GM23338 (cell line): Measurements from ENCODE around the gene SYNE4. TPM values are rescaled to one million over a fixed set of nuclear protein-coding genes. Genes with fewer than 3 reads are reported as not detected.

Experiments
- ATAC-seq: fragments of 200-7000 bp; cut with Tn5 transposase; 3 replicates; pipeline ENCODE4 v1.9.1; 2020
- DNase-seq: peaks from one replicate; pipeline ENCODE4 v3.0.0-alpha.2; 2015; ENCODE audit warnings: low spot score
- H2AFZ ChIP-seq: fragments of 200-600 bp; sonication (generic); 2 replicates; pipeline ENCODE4 v1.8.0; 2016; ENCODE audit warnings: antibody characterized with exemption, mild to moderate bottlenecking, moderate library complexity
- H3F3A ChIP-seq: fragments of 200-600 bp; sonication (generic); replicated peaks from 2 replicates; pipeline ENCODE4 v1.8.0; 2017; ENCODE audit warnings: antibody characterized with exemption, mixed run types, low read depth
- H3K27ac ChIP-seq: fragments of 200-600 bp; sonication (generic); 2 replicates; pipeline ENCODE4 v1.6.1; 2016; ENCODE audit warnings: low read depth
- H3K27me3 ChIP-seq: fragments of 200-600 bp; sonication (generic); 2 replicates; pipeline ENCODE4 v1.8.0; 2016; ENCODE audit warnings: mild to moderate bottlenecking, mixed run types, moderate library complexity; ENCODE audit not compliant: insufficient read depth
- H3K36me3 ChIP-seq: fragments of 200-600 bp; sonication (generic); 2 replicates; pipeline ENCODE4 v1.8.0; 2016; ENCODE audit warnings: mild to moderate bottlenecking; ENCODE audit not compliant: insufficient read depth
- H3K4me1 ChIP-seq: fragments of 200-600 bp; sonication (generic); 2 replicates; pipeline ENCODE4 v1.8.0; 2016; ENCODE audit warnings: mild to moderate bottlenecking, moderate library complexity; ENCODE audit not compliant: insufficient read depth
- H3K4me2 ChIP-seq: fragments of 200-600 bp; sonication (generic); 2 replicates; pipeline ENCODE4 v1.7.1; 2017; ENCODE audit warnings: mixed run types
- H3K4me3 ChIP-seq: fragments of 200-600 bp; sonication (generic); 2 replicates; pipeline ENCODE4 v1.6.1; 2016; ENCODE audit warnings: mixed run types
- H3K79me2 ChIP-seq: fragments of 200-600 bp; sonication (generic); replicated peaks from 2 replicates; pipeline ENCODE4 v1.8.0; 2017; ENCODE audit warnings: mild to moderate bottlenecking; ENCODE audit not compliant: insufficient read depth
- H3K9me2 ChIP-seq: fragments of 200-600 bp; sonication (generic); 2 replicates; pipeline ENCODE4 v1.8.0; 2017; ENCODE audit not compliant: insufficient read depth
- H4K20me1 ChIP-seq: fragments of 200-600 bp; sonication (generic); replicated peaks from 2 replicates; pipeline ENCODE4 v1.8.0; 2017; ENCODE audit warnings: mild to moderate bottlenecking; ENCODE audit not compliant: insufficient read depth
- H3K27ac Mint-ChIP-seq: 2 replicates; pipeline ENCODE4 v1.8.0; 2020; ENCODE audit warnings: inconsistent platforms, mild to moderate bottlenecking, moderate library complexity, mixed read lengths
- H3K27me3 Mint-ChIP-seq: 3 replicates; pipeline ENCODE4 v1.8.0; 2022; ENCODE audit warnings: low read depth, mild to moderate bottlenecking, moderate library complexity, mixed read lengths, inconsistent platforms; ENCODE audit not compliant: insufficient read depth, poor library complexity
- H3K36me3 Mint-ChIP-seq: 3 replicates; pipeline ENCODE4 v1.8.0; 2021; ENCODE audit warnings: low read depth, mild to moderate bottlenecking, inconsistent platforms, moderate library complexity, mixed read lengths
- H3K4me1 Mint-ChIP-seq: 3 replicates; pipeline ENCODE4 v1.8.0; 2020; ENCODE audit warnings: mild to moderate bottlenecking, inconsistent platforms, mixed read lengths
- H3K4me3 Mint-ChIP-seq: 3 replicates; pipeline ENCODE4 v1.8.0; 2021; ENCODE audit warnings: moderate library complexity, mild to moderate bottlenecking, inconsistent platforms, mixed read lengths
- H3K9me3 Mint-ChIP-seq: 3 replicates; pipeline ENCODE4 v1.8.0; 2020; ENCODE audit warnings: moderate library complexity, mild to moderate bottlenecking, inconsistent platforms, mixed read lengths
- CREB1 ChIP-seq: fragments of 250-450 bp; sonication (Bioruptor Pico); IDR thresholded peaks from 2 replicates; pipeline ENCODE4 v1.5.0; 2020; ENCODE audit warnings: low read depth, mild to moderate bottlenecking, moderate library complexity
- EZH2 ChIP-seq: fragments of 200-600 bp; sonication (generic); IDR thresholded peaks from one replicate; pipeline ENCODE4 v1.8.0; 2017; ENCODE audit warnings: antibody characterized with exemption, mild to moderate bottlenecking, low read depth; ENCODE audit not compliant: unreplicated experiment
- EZH2phosphoT487 ChIP-seq: fragments of 200-600 bp; sonication (generic); IDR thresholded peaks from one replicate; pipeline ENCODE4 v1.8.1; 2018; ENCODE audit warnings: antibody characterized with exemption; ENCODE audit not compliant: unreplicated experiment
- POLR2AphosphoS5 ChIP-seq: IDR thresholded peaks from 2 replicates; pipeline ENCODE4 v1.6.1; 2016; ENCODE audit warnings: antibody characterized with exemption, low read depth
- ZNF114 ChIP-seq: fragments of 250-450 bp; sonication (Bioruptor Pico); IDR thresholded peaks from 2 replicates; pipeline ENCODE4 v1.5.0; 2020; ENCODE audit warnings: mild to moderate bottlenecking, moderate library complexity
- ZNF331 ChIP-seq: fragments of 250-450 bp; sonication (Bioruptor Pico); IDR thresholded peaks from 2 replicates; pipeline ENCODE4 v1.5.0; 2020; ENCODE audit warnings: low read depth, mild to moderate bottlenecking, moderate library complexity
- polyA plus RNA-seq: library from polyadenylated mRNA; unstranded; fragments of >200 nt; fragmentation: Nextera tagmentation; extraction: Ambion mirVana; gene quantifications from 2 replicates; pipeline ENCODE4 v1.2.1, GENCODE V29; 2016
- total RNA-seq: library from RNA; depleted of rRNA; stranded (reverse); fragments of >200 nt; shearing (Covaris generic); gene quantifications from 2 replicates; pipeline ENCODE4 v1.2.3, GENCODE V29; 2014
- TF ChIP-seq, protein P1 (sequence below), 2 experiments: fragments of 200-600 bp in 1 of 2; sonication (generic) in 1 of 2; conservative IDR thresholded peaks; 2 replicates each; pipeline versions ENCODE4 v1.5.1 to v1.6.1; 2016 to 2017; ENCODE audit warnings: antibody characterized with exemption in 2 of 2, low read depth in 2 of 2, mild to moderate bottlenecking in 2 of 2, moderate library complexity in 1 of 2

The SYNE4 gene
- total and polyA plus RNA-seq, 2 experiments from 2014 or later, result 26.1 to 49.8 TPM

DNA sequence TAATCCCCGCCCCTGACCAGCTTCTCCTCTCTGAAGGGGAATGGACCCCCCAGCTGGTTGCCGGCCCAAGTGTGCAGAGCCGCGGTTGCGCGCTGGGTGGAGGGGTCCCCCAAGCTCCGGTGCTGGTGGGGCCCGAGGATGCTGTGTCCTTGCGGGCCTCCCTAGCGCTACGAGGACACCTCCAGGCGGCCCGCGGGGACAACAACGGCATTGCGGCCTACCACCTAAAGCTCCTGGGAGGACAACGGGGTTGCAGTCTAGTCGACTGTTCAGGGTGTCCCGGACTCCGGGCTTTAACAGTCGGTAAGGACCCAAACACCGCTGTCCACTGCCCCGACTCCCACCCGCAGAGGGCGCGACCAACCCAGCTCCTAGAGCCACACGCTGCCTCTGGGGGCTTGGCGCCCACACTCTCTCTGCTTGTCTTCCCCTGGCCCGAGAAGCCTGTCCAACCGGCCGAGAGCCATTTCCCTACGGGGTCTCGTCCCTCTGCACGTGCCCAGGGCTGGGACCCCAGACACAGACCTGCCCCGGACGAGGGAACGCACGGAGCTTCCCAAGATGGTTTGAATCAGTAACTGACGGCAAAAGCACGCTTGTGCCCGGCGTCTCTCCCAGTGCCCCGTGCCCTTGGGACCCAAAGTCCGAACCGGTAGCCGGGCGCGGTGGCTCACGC, 14.6 kb downstream of the SYNE4 start:
- Histone ChIP-seq H3K36me3 (no peaks in the 10 kb centered on the region), H2AFZ (0 out of 2 replicates have a peak overlapping the region, but pooled peaks have one; percentile 56), H3K9me2 (no peaks in the 10 kb centered on the region), H3K4me1 (peaks cover 9% of the 10 kb centered on the region; the same call in 1 of the 2 replicates), H3K79me2 (peaks cover 13% of the 10 kb centered on the region; the same call in 1 of the 2 replicates), H3F3A (0 out of 2 replicates have a peak, but pooled peaks cover 6% of the 10 kb centered on the region), H4K20me1 (peaks cover 9% of the 10 kb centered on the region), H3K27me3 (no peaks in the 10 kb centered on the region), H3K4me3 (peak overlapping the region; percentile 28; the same call in 1 of the 2 replicates), H3K4me2 (peak overlapping the region; percentile 51; the same call in 1 of the 2 replicates), H3K27ac (no peak overlapping the region)
- Mint-ChIP-seq H3K27ac (peak overlapping the region; percentile 52; the same call in 1 of the 2 replicates), H3K9me3 (no peaks in the 10 kb centered on the region; the same call in 2 of the 3 replicates), H3K27me3 (peaks cover 7% of the 10 kb centered on the region), H3K4me1 (peaks cover 14% of the 10 kb centered on the region; the same call in 2 of the 3 replicates), H3K4me3 (peak overlapping the region; percentile 58), H3K36me3 (peaks cover 5% of the 10 kb centered on the region; the same call in 1 of the 3 replicates)
- TF ChIP-seq, protein P1, sequence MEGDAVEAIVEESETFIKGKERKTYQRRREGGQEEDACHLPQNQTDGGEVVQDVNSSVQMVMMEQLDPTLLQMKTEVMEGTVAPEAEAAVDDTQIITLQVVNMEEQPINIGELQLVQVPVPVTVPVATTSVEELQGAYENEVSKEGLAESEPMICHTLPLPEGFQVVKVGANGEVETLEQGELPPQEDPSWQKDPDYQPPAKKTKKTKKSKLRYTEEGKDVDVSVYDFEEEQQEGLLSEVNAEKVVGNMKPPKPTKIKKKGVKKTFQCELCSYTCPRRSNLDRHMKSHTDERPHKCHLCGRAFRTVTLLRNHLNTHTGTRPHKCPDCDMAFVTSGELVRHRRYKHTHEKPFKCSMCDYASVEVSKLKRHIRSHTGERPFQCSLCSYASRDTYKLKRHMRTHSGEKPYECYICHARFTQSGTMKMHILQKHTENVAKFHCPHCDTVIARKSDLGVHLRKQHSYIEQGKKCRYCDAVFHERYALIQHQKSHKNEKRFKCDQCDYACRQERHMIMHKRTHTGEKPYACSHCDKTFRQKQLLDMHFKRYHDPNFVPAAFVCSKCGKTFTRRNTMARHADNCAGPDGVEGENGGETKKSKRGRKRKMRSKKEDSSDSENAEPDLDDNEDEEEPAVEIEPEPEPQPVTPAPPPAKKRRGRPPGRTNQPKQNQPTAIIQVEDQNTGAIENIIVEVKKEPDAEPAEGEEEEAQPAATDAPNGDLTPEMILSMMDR (conservative IDR thresholded peaks at IDR 0.05; ENCODE audit: low read depth in 2 of 2), result peak; percentile 40 to 70; a peak in 3 of 4 replicates
- TF ChIP-seq EZH2phosphoT487, result no peak
- DNase-seq (peak; percentile 85), ATAC-seq (peak; percentile 50)

DNA sequence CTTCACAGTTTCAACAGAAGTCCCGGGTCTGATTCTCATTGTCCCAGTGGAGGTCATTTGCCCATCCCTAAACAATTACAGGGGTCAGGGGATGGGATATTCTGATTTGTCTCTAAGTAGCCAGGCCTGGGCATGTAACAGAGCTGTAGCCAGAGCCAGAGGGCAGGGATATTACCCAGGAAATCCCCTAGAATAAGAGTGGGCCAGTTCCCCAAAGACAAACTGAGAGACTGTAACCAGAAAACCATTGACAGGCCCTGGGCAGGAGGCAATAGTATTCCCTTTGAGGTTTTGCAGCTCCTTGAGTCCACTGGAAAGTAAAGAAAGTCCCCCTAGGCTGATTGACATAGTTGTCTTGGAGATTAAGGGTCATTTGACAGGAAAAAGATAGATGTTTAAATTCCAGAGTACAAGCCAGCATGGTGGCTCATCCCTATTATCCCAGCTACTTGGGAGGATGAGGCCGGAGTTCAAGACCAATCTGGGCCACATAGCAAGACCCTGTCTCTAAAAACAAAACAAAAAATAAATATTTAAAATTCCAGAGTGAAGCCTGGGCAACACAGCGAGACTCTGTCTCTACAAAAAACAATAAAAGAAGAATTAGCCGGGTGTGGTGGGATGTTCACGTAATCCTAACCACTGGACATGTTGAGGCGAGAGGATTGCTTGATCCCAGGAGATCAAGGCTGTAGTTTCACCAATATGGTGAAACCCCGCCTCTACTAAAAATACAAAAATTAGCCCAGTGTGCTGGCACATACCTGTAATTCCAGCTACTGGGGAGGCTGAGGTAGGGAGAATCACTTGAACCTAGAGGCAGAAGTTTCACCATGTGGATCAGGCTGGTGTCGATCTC, 15.5 kb downstream of the SYNE4 start:
- H3K36me3 Mint-ChIP-seq, result peaks cover 5% of the 10 kb centered on the region; the same call in 1 of the 3 replicates
- H3K4me2 ChIP-seq, result no peak overlapping the region
- H4K20me1 ChIP-seq, result peaks cover 9% of the 10 kb centered on the region
- no peak for ATAC-seq
- no peak for DNase-seq
- no peak overlapping the region for H3K27ac Mint-ChIP-seq
- no peaks in the 10 kb centered on the region; the same call in 2 of the 3 replicates for H3K9me3 Mint-ChIP-seq
- H2AFZ ChIP-seq, result no peak overlapping the region
- no peaks in the 10 kb centered on the region for H3K9me2 ChIP-seq
- TF ChIP-seq, protein P1 (conservative IDR thresholded peaks at IDR 0.05; ENCODE audit: low read depth in 2 of 2), result no peak
- TF ChIP-seq POLR2AphosphoS5 (no peak), CREB1 (CRISPR knock-in tag) (no peak), EZH2 (no peak), ZNF114 (no peak), ZNF331 (CRISPR knock-in tag) (no peak)
- no peaks in the 10 kb centered on the region for H3K36me3 ChIP-seq
- H3K79me2 ChIP-seq, result peaks cover 13% of the 10 kb centered on the region; the same call in 1 of the 2 replicates
- H3K4me3 Mint-ChIP-seq, result no peak overlapping the region
- H3K4me1 ChIP-seq, result peaks cover 9% of the 10 kb centered on the region; the same call in 1 of the 2 replicates
- H3K4me1 Mint-ChIP-seq, result peaks cover 14% of the 10 kb centered on the region; the same call in 2 of the 3 replicates
- H3K27me3 Mint-ChIP-seq, result peaks cover 7% of the 10 kb centered on the region
- no peak overlapping the region for H3K4me3 ChIP-seq
- 0 out of 2 replicates have a peak, but pooled peaks cover 6% of the 10 kb centered on the region for H3F3A ChIP-seq
- no peaks in the 10 kb centered on the region for H3K27me3 ChIP-seq
- no peak overlapping the region for H3K27ac ChIP-seq
